ENCODE results near the gene PAPLN.
A peak's percentile ranks its signal among the peaks of the same experiment; 100 is the strongest.

Gene PAPLN

GRCh38 chr14:73240816-73241480 lies 3.6 kb downstream of the PAPLN start:
- DNase-seq (ENCODE audit: low read depth in 1 of 2, low spot score in 1 of 2) = peak in 1 of 2 experiments; percentile 18

DNA sequence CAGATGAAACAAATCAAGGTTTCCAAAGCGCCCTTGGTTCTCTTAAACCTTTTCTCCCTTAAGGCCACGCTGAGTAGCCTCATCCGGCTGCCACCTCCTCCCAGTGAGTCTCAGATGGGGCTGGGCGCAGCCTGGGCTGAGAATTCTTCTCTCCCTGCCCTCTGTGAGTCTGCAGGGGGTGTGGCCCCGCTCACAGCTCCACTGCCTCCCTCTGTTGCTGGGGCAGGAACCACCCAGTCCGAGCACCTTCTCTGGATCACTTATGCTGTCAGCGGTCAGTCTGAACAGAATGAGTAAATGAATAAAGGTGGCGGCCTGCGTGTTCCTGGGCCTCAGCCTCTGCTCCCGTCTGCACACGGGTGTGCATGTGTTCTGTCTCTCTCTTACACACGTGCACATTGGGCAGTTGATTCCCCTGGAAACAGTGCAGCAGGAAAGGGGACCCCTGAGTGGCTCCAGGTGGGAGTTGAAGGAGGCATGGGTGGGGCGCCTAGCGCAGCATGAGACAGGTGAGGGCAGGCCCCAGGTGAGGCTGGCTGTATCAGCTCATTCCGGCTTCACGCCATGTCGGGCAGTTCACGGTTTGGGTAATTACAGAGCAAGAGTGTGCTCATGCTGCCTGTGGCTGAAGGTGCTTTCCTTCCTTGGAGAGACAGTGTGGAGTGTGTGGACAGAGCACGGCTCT lies 4.3 kb downstream of the PAPLN start:
- Histone ChIP-seq H3K27me3 (ENCODE audit: insufficient read depth, poor library complexity, severe bottlenecking) (peaks cover 14% of the 10 kb centered on the region), H3K4me3 (replicated peaks; ENCODE audit: insufficient read depth, low read length) (no peak overlapping the region), H3K27ac (replicated peaks) (no peak overlapping the region)
- DNase-seq (ENCODE audit: low read depth in 1 of 2, low spot score in 1 of 2) = no peak
- no peak for TF ChIP-seq REST (IDR thresholded peaks at IDR 0.05; ENCODE audit: insufficient replicate concordance, low read depth)
- TF ChIP-seq, protein P1, sequence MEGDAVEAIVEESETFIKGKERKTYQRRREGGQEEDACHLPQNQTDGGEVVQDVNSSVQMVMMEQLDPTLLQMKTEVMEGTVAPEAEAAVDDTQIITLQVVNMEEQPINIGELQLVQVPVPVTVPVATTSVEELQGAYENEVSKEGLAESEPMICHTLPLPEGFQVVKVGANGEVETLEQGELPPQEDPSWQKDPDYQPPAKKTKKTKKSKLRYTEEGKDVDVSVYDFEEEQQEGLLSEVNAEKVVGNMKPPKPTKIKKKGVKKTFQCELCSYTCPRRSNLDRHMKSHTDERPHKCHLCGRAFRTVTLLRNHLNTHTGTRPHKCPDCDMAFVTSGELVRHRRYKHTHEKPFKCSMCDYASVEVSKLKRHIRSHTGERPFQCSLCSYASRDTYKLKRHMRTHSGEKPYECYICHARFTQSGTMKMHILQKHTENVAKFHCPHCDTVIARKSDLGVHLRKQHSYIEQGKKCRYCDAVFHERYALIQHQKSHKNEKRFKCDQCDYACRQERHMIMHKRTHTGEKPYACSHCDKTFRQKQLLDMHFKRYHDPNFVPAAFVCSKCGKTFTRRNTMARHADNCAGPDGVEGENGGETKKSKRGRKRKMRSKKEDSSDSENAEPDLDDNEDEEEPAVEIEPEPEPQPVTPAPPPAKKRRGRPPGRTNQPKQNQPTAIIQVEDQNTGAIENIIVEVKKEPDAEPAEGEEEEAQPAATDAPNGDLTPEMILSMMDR (IDR thresholded peaks at IDR 0.05; ENCODE audit: insufficient read depth, low read length) = no peak
- TF ChIP-seq SPI1 (IDR thresholded peaks at IDR 0.05; ENCODE audit: borderline replicate concordance, low read depth) = no peak
- TF ChIP-seq POLR2AphosphoS5 (IDR thresholded peaks at IDR 0.05; ENCODE audit: low read depth) = no peak
- no peak for TF ChIP-seq GABPA (IDR thresholded peaks at IDR 0.05; ENCODE audit: low read depth)

More at GRCh38 chr14:73240816-73241480, 3.6 kb downstream of the PAPLN start:
- Histone ChIP-seq H3K27ac (replicated peaks) (no peak overlapping the region), H3K4me3 (replicated peaks; ENCODE audit: insufficient read depth, low read length) (no peak overlapping the region), H3K27me3 (ENCODE audit: insufficient read depth, poor library complexity, severe bottlenecking) (peaks cover 14% of the 10 kb centered on the region)
- TF ChIP-seq REST (IDR thresholded peaks at IDR 0.05; ENCODE audit: insufficient replicate concordance, low read depth) (no peak), SPI1 (IDR thresholded peaks at IDR 0.05; ENCODE audit: borderline replicate concordance, low read depth) (peak; percentile 8; the same call in 1 of the 2 replicates), POLR2AphosphoS5 (IDR thresholded peaks at IDR 0.05; ENCODE audit: low read depth) (no peak), GABPA (IDR thresholded peaks at IDR 0.05; ENCODE audit: low read depth) (no peak)
- TF ChIP-seq, protein P1 (IDR thresholded peaks at IDR 0.05; ENCODE audit: insufficient read depth, low read length) = no peak

DNA sequence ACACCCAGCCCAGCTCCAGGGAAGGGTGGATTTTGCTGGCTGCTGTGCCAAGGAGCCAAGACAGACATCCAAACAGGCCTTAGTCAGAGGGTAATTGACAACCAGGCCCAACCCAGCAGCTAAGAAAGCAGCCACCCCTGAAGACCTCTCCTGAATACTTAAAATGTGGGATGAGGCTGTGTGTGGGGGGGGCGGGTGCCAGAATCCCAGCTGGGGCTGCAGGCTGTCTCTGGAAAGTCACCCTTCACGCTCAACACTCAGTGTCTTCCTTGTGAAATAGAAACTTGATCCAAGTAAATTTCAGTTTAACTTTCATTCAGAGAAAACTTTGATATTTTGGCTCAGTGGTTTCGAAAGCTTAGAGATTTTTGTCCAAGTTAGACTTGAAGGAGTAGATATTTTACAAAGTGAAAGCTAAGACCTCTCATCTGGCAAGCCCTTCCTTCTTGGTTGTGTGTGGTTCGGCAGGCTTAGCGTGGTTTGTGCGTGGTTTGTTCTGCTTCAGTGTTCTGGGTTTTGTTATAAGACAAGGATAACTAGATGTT lies 5.1 kb downstream of the PAPLN start:
- H3K4me3 ChIP-seq (replicated peaks; ENCODE audit: insufficient read depth, low read length) = no peak overlapping the region
- no peak overlapping the region for H3K27ac ChIP-seq (replicated peaks)
- H3K27me3 ChIP-seq (ENCODE audit: insufficient read depth, poor library complexity, severe bottlenecking) = peaks cover 8% of the 10 kb centered on the region
- TF ChIP-seq GABPA (IDR thresholded peaks at IDR 0.05; ENCODE audit: low read depth) (no peak), REST (IDR thresholded peaks at IDR 0.05; ENCODE audit: insufficient replicate concordance, low read depth) (no peak), POLR2AphosphoS5 (IDR thresholded peaks at IDR 0.05; ENCODE audit: low read depth) (no peak), SPI1 (IDR thresholded peaks at IDR 0.05; ENCODE audit: borderline replicate concordance, low read depth) (no peak)
- TF ChIP-seq, protein P1 (IDR thresholded peaks at IDR 0.05; ENCODE audit: insufficient read depth, low read length) = no peak
- no peak for DNase-seq (ENCODE audit: low read depth in 1 of 2, low spot score in 1 of 2)

All from HL-60 (cell line).